Activated CD4-positive, alpha-beta T cell treated with anti-CD3 and anti-CD28 coated beads, Interleukin-2, amount 10 ng/mL, durations not matched to agents 24 days and 14 days (primary cell): ENCODE results near the gene FNDC5. TPM values are rescaled to one million over a fixed set of nuclear protein-coding genes. Genes with fewer than 3 reads are reported as not detected.

ENCODE experiments used
- DNase-seq: peaks from one replicate; pipeline ENCODE4 v3.0.0; 2022
- H3K27ac Mint-ChIP-seq: one replicate; pipeline ENCODE4 v1.8.0; 2022; ENCODE audit warnings: mild to moderate bottlenecking, mixed read lengths
- H3K27me3 Mint-ChIP-seq: one replicate; pipeline ENCODE4 v1.8.0; 2022; ENCODE audit warnings: mixed read lengths
- H3K36me3 Mint-ChIP-seq: one replicate; pipeline ENCODE4 v1.8.0; 2022; ENCODE audit warnings: low read depth, mild to moderate bottlenecking, mixed read lengths
- H3K4me1 Mint-ChIP-seq: one replicate; pipeline ENCODE4 v1.8.0; 2021; ENCODE audit warnings: mixed read lengths
- H3K4me3 Mint-ChIP-seq: one replicate; pipeline ENCODE4 v1.8.0; 2022; ENCODE audit warnings: mild to moderate bottlenecking, moderate library complexity, mixed read lengths
- H3K9me3 Mint-ChIP-seq: one replicate; pipeline ENCODE4 v1.8.0; 2021; ENCODE audit warnings: mixed read lengths
- intact Hi-C: fragments of 100-400 bp; cut with micrococcal nuclease; formaldehyde crosslinking; loops from one replicate; pipeline ENCODE4 v1.15.1; 2023
- total RNA-seq: library from RNA; stranded (reverse); gene quantifications from 2 replicates; pipeline ENCODE4 v1.2.3, GENCODE V29; 2022

Gene FNDC5
- total RNA-seq, 1 donor from 2014 or later = not detected

DNA sequence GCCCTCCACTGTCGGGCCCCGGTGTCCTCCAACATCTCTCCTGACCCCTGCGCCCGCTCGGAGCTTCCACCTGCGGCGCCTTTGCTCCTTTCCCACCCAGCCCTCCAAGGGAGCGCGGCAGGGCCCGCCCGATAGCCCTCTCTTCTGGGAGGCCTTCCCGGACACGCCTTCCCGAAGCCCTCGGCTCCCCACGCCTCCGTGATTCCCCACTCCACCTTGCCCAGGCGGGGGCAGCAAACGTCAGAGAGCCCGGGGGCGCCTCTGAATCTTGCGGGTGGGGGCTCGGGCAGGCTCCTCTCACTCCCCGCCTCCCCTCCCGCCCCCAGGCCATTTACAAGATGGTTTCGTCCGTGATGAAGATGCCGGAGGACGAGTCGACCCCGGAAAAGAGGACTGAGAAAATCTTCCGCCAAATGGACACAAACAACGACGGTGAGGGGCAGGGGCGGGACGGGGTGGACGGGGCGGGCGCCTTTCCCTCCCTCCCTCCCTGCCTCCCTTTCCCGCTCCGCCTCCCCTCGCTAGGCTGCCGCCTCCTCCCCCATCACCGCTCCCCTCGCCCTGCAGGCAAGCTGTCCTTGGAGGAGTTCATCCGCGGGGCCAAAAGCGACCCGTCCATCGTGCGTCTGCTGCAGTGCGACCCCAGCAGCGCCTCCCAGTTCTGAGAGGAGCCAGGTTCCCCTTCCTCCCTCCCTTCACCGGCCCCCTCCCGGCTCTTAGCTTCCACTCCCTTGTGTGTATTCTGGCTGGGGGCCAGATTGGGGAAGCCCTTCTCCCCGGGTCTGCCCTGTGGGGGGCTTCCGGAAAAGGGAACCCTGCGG is 22.7 kb upstream of the FNDC5 start:
- H3K27ac Mint-ChIP-seq = no peak overlapping the region
- no peaks in the 10 kb centered on the region for H3K36me3 Mint-ChIP-seq
- DNase-seq = peak; percentile 68
- H3K4me1 Mint-ChIP-seq = peaks cover 5% of the 10 kb centered on the region
- H3K27me3 Mint-ChIP-seq = peaks cover 61% of the 10 kb centered on the region
- peaks cover 3% of the 10 kb centered on the region for H3K9me3 Mint-ChIP-seq
- intact Hi-C loops = no loop called here
- H3K4me3 Mint-ChIP-seq = peak overlapping the region; percentile 66

DNA sequence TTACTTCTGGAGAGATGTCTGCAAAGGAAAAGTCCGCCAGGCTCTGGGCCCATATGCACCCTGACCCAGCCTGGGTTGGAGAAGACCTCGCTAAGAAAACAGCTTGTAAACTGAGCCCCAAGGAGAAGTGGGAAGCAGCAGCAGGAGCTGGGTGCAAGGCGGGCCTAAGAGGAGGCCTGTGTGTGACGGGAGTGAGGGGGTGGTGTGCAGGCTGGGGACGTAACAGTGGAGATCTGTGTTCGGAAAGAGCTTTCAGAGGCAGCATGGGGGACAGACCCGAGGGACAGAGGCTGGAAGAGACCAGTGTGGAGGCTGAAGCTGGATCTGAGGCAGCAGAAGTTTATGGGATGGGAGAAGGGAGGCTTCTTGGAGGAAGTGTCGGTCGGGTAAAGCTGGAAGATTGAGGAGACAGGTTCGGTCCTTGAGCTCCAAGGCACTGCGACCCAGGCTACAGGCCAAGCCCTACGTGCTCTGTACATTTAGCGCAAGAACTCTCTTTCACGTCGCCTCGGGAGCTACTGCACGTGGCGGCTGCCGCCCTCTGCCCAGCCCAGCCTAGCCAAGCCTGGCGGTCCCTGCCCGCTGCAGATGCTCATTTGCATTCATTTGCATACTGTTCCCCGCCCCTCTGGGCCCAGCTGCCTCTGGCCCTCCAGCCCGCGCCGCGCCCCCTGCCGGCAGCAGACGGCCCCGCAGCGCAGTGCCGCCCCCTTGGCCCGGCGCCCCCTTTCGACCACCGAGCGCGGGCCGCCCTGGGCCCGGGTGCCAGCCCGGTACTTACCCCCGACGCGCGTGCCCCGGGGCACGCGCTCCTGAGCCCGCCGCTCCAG is 21.9 kb upstream of the FNDC5 start:
- intact Hi-C loops = no loop called here
- peak; percentile 80 for DNase-seq
- Mint-ChIP-seq H3K4me3 (peak overlapping the region; percentile 73), H3K4me1 (peaks cover 5% of the 10 kb centered on the region), H3K27ac (peak overlapping the region; percentile 25), H3K9me3 (peaks cover 3% of the 10 kb centered on the region), H3K27me3 (peaks cover 66% of the 10 kb centered on the region), H3K36me3 (no peaks in the 10 kb centered on the region)

DNA sequence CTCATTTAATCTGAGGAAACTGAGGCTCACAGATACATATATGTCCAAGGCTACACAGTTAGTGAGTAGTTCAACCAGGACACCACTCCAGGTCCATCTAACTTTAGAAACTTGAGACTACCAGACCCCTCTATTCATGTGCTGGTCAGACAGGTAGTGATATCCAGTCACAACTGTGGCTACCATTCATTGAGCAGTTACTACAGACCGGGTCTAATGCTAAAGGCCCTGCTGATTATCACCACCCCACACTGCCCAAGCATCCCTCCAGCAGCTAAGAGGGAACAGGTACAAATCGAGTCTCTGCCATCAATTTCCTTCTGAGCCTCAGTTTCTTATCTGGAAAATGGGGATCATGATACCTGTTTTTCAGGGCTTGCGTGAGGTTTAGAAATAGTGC is 20.9 kb upstream of the FNDC5 start:
- Mint-ChIP-seq H3K4me3 (no peak overlapping the region), H3K4me1 (peaks cover 5% of the 10 kb centered on the region), H3K9me3 (peaks cover 3% of the 10 kb centered on the region), H3K36me3 (no peaks in the 10 kb centered on the region), H3K27ac (no peak overlapping the region), H3K27me3 (peaks cover 70% of the 10 kb centered on the region)
- no peak for DNase-seq
- intact Hi-C loops = no loop called here

DNA sequence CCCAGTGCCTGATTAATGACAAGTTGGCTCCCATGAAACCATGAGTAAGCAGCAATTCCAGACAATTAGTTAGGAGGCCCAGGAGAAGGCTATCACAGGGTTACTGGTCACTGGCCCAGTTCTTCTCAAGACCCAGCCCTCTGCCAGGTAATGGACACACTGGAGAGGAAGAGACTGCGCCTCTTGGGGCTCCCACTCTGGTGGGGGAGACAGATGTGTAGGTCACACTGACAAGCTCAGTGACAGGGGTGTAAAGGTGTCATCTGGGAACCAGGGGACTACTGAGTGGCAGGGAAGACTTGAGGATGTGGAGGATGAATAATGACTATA is 20.5 kb upstream of the FNDC5 start:
- intact Hi-C loops = no loop called here
- peaks cover 5% of the 10 kb centered on the region for H3K4me1 Mint-ChIP-seq
- no peak for DNase-seq
- no peak overlapping the region for H3K27ac Mint-ChIP-seq
- no peaks in the 10 kb centered on the region for H3K36me3 Mint-ChIP-seq
- H3K4me3 Mint-ChIP-seq = no peak overlapping the region
- H3K27me3 Mint-ChIP-seq = peaks cover 68% of the 10 kb centered on the region
- H3K9me3 Mint-ChIP-seq = peaks cover 3% of the 10 kb centered on the region

DNA sequence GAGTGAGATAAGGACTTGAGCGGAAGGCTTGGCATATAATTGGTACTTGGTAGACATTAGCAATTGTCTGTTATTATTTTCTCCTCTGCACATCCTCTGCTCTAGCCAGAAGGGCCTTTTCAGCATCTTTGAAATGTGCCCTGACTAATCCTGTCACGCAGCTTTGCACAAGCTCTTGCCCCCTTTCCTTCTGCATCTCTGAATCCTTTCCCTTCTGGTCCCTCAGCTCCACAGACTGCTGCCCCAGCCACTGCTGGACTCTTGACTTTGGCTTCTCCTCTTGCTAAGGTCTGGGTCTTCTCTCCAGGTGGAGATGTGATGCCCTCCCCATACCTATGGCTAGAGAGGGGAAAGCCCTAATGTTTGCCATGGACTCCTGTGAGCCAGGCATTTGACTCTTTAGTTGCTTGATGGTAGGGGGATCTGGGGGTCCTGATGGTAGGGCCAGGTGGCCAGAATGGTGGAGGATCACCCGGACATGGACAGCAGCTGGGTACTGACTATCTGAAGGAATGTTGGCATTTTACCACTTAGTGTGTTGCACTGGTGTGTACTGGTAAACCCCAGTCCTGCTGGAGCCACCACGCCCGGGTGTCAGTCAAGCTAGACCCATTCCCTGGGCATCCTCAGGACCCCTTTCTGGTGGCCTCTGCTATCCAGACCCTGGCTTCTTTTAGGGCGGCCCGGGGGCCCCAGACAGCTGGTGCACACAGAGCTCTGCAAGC is 20.0 kb upstream of the FNDC5 start:
- no peaks in the 10 kb centered on the region for H3K36me3 Mint-ChIP-seq
- no peak overlapping the region for H3K4me3 Mint-ChIP-seq
- H3K9me3 Mint-ChIP-seq = peaks cover 3% of the 10 kb centered on the region
- DNase-seq = no peak
- no peak overlapping the region for H3K27ac Mint-ChIP-seq
- H3K4me1 Mint-ChIP-seq = peaks cover 5% of the 10 kb centered on the region
- intact Hi-C loops = no loop called here
- H3K27me3 Mint-ChIP-seq = peaks cover 68% of the 10 kb centered on the region

DNA sequence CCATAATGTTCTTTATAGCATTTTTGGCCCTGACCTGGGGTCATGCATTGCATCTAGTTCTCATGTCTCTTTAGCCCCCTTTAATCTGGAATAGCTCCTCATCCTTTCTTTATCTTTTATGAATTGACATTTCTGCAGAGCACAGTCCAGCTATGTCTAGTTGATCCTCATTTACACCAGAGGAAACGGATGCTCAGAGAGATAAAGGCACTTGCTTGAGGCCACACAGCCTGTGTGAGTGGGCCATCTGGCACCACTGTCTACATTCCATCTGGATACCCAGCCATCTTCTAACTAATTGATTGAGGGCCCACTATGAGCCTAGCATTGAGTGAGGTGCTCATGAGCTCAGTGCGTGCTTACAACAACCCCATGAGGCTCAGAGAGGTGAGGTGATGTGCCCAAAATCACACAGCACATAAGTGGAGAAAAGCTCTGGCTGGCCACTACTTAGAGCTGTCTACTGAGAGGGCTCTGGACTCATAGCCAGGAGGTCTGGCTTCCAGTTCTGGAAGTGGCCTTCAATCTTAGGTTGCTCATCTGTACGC is 19.1 kb upstream of the FNDC5 start:
- no peak overlapping the region for H3K27ac Mint-ChIP-seq
- H3K4me3 Mint-ChIP-seq = no peak overlapping the region
- peaks cover 3% of the 10 kb centered on the region for H3K9me3 Mint-ChIP-seq
- H3K4me1 Mint-ChIP-seq = peaks cover 5% of the 10 kb centered on the region
- no peaks in the 10 kb centered on the region for H3K36me3 Mint-ChIP-seq
- no peak for DNase-seq
- intact Hi-C loops = no loop called here
- peaks cover 73% of the 10 kb centered on the region for H3K27me3 Mint-ChIP-seq

DNA sequence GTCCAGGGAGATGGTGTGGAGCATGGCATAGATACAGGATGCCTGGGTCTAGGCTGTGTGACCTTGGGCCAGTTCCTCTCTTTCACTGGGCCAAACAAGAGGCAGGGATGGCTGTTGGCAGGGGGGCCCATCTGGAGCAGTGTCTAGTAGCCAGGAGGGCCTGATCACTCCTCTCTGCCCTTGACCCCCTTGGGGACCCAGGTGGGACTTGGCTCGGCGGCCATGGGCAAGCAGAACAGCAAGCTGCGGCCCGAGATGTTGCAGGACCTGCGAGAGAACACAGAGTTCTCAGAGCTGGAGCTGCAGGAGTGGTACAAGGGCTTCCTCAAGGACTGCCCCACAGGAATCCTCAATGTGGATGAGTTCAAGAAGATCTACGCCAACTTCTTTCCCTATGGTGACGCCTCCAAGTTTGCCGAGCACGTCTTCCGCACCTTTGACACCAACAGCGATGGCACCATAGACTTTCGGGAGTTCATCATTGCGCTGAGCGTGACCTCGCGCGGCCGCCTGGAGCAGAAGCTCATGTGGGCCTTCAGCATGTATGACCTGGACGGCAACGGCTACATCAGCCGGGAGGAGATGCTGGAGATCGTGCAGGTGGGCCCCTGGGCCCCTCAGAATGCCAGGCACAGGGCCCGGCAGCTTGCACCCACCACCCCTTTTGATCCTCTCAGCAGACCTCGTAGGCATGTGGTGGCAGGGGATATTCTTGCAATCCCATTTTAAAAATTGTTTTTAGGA is 18.1 kb upstream of the FNDC5 start:
- Mint-ChIP-seq H3K4me3 (no peak overlapping the region), H3K27me3 (peaks cover 80% of the 10 kb centered on the region), H3K9me3 (peaks cover 3% of the 10 kb centered on the region), H3K27ac (no peak overlapping the region), H3K36me3 (no peaks in the 10 kb centered on the region), H3K4me1 (peaks cover 5% of the 10 kb centered on the region)
- intact Hi-C loops = no loop called here
- DNase-seq = no peak

DNA sequence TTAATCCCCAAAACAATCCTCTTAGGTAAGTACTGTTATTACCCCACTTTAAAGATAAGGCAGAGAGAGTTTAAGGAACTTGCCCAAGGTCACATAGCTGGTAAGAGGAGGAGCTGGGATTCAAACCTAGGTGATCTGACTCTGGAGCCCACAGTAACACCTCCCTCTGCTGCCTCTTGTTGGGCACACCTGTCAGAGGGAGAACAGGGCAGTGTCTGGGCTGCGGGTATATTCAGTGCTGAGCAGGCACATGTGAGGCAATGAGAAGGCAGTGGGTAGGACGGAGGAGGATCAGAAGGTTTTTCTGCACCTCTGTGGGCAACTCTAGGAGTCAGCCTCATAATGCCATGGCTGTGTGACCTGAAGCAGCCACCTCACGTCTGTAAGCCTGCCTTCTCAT is 17.4 kb upstream of the FNDC5 start:
- Mint-ChIP-seq H3K27ac (no peak overlapping the region), H3K4me3 (no peak overlapping the region), H3K36me3 (no peaks in the 10 kb centered on the region), H3K4me1 (peaks cover 5% of the 10 kb centered on the region), H3K9me3 (peaks cover 3% of the 10 kb centered on the region), H3K27me3 (peaks cover 83% of the 10 kb centered on the region)
- intact Hi-C loops = no loop called here
- DNase-seq = no peak

DNA sequence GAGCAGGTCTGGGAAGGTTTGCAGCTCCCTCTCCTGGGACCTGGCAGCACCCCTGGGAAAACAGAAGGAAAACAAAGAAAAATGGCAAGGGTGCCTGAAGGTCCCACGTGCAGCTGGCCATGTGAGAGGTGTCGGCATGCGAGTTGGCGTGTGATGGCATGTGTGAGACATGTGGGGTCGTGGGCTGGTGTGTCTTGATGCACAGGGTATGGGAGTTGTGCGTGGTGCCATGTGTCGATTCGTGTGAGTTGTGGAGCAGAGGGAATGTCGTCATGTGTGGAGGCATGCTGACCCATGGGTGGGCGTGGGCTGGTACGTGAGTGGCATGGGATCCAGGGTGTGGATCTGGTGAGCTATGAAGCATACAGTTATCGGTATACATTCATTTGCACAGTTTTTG is 16.9 kb upstream of the FNDC5 start:
- no peaks in the 10 kb centered on the region for H3K36me3 Mint-ChIP-seq
- intact Hi-C loops = no loop called here
- no peak overlapping the region for H3K27ac Mint-ChIP-seq
- peaks cover 81% of the 10 kb centered on the region for H3K27me3 Mint-ChIP-seq
- H3K9me3 Mint-ChIP-seq = peaks cover 3% of the 10 kb centered on the region
- no peak for DNase-seq
- peaks cover 4% of the 10 kb centered on the region for H3K4me1 Mint-ChIP-seq
- no peak overlapping the region for H3K4me3 Mint-ChIP-seq

DNA sequence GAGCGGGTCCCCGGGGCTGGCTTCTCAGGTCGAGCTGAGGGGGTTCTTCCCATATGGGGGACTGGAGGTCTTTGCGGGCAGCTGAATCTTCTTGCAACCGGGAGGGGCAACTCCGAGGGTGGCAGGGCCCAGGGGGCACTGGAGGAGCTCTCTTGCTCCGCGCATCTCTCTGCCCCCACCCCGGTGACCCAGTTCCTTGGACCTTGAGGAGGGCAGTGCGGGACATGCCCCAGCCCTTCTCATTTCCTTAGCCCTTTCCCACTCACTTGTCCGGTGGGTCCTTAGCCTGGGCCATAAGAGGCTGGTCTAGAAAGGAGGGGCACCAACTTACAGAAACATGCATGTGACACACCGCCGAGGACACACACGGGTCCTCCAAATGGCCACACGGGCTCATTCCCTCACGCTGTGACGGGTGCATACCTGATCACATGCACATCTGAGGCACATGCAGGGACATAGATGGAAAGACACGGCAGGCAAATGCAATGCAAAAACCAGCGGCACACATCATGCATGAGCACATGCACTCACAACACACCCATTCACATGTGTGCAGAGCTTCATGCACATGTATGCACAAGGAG is 16.2 kb upstream of the FNDC5 start:
- Mint-ChIP-seq H3K27me3 (peaks cover 74% of the 10 kb centered on the region), H3K4me1 (no peaks in the 10 kb centered on the region)
- DNase-seq = no peak

DNA sequence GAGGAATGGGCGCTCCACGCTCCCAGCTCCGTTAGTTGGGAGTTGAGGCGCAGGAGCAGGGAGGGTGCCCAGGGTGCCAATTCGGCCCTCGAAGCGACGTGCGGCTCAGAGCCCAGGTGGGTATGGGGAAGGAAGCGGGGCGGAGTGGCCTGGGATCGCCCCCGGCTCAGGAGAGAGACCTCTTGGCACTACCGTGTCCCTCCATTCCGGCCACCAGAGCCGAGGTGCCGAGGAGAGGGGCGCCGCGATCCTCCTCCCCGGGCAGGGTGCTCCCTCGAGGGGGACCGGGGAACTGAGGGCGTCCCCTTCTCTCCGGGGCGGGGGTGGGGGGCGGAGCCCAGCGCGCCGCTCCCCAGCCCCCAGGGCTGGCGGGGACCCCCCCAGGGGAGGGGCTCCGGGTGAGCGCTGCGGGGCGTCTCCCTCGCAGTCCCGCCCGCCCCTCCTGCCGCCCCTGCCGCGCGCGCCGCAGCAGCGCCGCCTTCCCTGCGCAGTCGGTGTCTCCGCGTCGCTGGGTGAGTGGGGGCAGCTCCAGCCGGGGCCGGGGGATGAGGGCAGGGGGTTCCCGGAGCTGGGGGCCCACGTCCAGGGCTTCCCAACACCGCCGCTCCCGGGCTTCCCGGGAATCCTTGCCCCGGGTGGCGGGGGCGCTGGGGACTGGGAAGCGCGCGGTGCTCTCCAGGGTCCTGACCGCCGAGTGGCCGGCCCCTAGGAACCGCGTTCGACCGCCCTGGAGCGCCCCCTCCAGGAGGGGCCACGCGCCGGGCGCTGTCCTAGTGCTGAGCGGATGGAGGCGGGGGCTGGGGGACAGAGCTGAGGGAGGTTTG is 15.5 kb upstream of the FNDC5 start, which contains the start of gene HPCA:
Gene HPCA, plus strand, starts transcription at position 488 of the 824 bp plus-strand sequence. CDS start 2,408 bp downstream, outside the sequence.
- intact Hi-C loops = no loop called here
- Mint-ChIP-seq H3K27ac (no peak within 1 kb of the TSS), H3K27me3 (peaks cover 68% of the 10 kb centered on the region), H3K9me3 (no peaks in the 10 kb centered on the region), H3K4me1 (no peaks in the 10 kb centered on the region), H3K36me3 (no peaks in the 10 kb centered on the region), H3K4me3 (no peak within 1 kb of the TSS)
- peak; percentile 88 for DNase-seq

More for the DNA sequence above, 16.2 kb upstream of the FNDC5 start:
- Mint-ChIP-seq H3K36me3 (no peaks in the 10 kb centered on the region), H3K27ac (no peak overlapping the region), H3K9me3 (no peaks in the 10 kb centered on the region), H3K4me3 (no peak overlapping the region)
- intact Hi-C loops = no loop called here

DNA sequence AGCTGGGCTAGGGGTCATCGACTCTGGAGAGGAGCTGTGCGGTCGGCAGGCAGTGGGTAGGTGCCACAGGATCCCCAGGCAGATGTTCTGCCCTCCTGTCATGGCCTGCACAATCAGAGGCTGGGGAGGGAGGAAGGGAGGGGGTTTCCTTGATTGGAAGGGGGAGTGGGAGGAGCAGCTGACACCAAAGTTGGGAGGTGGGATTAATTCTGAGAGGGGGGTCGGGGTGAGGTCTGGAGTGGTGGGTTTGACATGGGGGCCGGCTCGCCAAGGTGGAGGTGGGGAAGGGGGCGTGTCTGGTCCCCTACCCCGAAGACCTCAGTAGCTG is 14.9 kb upstream of the FNDC5 start:
- Mint-ChIP-seq H3K4me3 (no peak overlapping the region), H3K4me1 (no peaks in the 10 kb centered on the region), H3K36me3 (no peaks in the 10 kb centered on the region), H3K27ac (no peak overlapping the region), H3K9me3 (no peaks in the 10 kb centered on the region), H3K27me3 (peaks cover 69% of the 10 kb centered on the region)
- intact Hi-C loops = no loop called here
- no peak for DNase-seq
